ENCODE results near the gene FAM222B. TPM values are rescaled to one million over a fixed set of nuclear protein-coding genes. Genes with fewer than 3 reads are reported as not detected.
"Not testable (repeated sequence)": the region's sequence is repeated elsewhere in the genome, so short reads cannot be mapped to it uniquely, and the experiment has no call there.

FAM222B gene
- total and polyA plus RNA-seq, 4 donors = 2.8 to 5.4 (median 4.1) TPM

DNA sequence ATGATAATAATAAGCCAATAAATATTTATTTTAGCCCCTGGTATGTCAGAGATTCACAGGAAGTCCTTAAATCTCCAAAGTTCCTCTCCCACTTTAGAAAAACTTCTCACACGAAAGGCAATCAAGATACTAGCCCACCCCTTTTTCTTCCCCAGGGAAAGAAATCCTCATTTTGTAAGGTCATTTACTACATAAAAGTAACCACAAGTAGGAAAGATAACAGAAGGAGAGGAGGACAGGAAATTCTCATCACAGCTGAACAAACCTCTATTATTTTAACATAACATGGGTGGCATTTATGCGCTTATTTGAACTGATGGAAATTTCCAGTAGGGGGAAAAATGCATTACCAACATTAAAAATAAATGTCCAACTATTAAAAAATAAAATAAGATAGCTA, 3.4 kb downstream of the FAM222B start:
- H3K4me3 ChIP-seq (ENCODE audit: low read depth in 1 of 3, low read length in 3 of 3) = no peak overlapping the region
- no peak overlapping the region for H3K9ac ChIP-seq (ENCODE audit: low read depth in 1 of 2, low read length in 2 of 2)
- WGBS = 85% methylated on average over 2 of the region's 2 CpGs
- TF ChIP-seq ATF3 (IDR thresholded peaks at IDR 0.05) = no peak
- no peak for TF ChIP-seq CTCF (IDR thresholded peaks at IDR 0.05; ENCODE audit: low read depth, low read length, missing input control)
- TF ChIP-seq GABPA (IDR thresholded peaks at IDR 0.05 in 1 of 2, conservative IDR thresholded peaks at IDR 0.05 in 1 of 2) = no peak
- TF ChIP-seq HNF4A (conservative IDR thresholded peaks at IDR 0.05) = no peak
- H3K27me3 ChIP-seq (ENCODE audit: control insufficient read depth in 4 of 4, insufficient read depth in 4 of 4, low read length in 3 of 4) = no peaks in the 10 kb centered on the region
- no peaks in the 10 kb centered on the region for H3K9me3 ChIP-seq (ENCODE audit: control insufficient read depth in 4 of 4, low read length in 3 of 4)
- H3K27ac ChIP-seq (ENCODE audit: low read depth in 1 of 2, low read length in 2 of 2) = no peak overlapping the region
- peaks cover 3 to 14% (median 10%) of the 10 kb centered on the region in 4 donors for H3K4me1 ChIP-seq (ENCODE audit: control insufficient read depth in 4 of 4, insufficient read depth in 4 of 4, low read length in 3 of 4)
- H3K36me3 ChIP-seq (ENCODE audit: control insufficient read depth in 4 of 4, insufficient read depth in 3 of 4, low read depth in 1 of 4, low read length in 3 of 4) = peaks cover 0 to under 1% (median 0%) of the 10 kb centered on the region in 4 donors
- no peak for DNase-seq (ENCODE audit: low spot score)

- not testable (repeated sequence) for H3K36me3 ChIP-seq (ENCODE audit: control insufficient read depth in 4 of 4, insufficient read depth in 3 of 4, low read depth in 1 of 4, low read length in 3 of 4); H3K27me3 ChIP-seq (ENCODE audit: control insufficient read depth in 4 of 4, insufficient read depth in 4 of 4, low read length in 3 of 4); H3K9me3 ChIP-seq (ENCODE audit: control insufficient read depth in 4 of 4, low read length in 3 of 4); H3K27ac ChIP-seq (ENCODE audit: low read depth in 1 of 2, low read length in 2 of 2); DNase-seq (ENCODE audit: low spot score); H3K9ac ChIP-seq (ENCODE audit: low read depth in 1 of 2, low read length in 2 of 2); H3K4me3 ChIP-seq (ENCODE audit: low read depth in 1 of 3, low read length in 3 of 3); H3K4me1 ChIP-seq (ENCODE audit: control insufficient read depth in 4 of 4, insufficient read depth in 4 of 4, low read length in 3 of 4)
- WGBS = 95% methylated on average over 10 of the region's 10 CpGs
Measured at GRCh38 chr17:28836541-28836940, 6.0 kb downstream of the FAM222B start.

DNA sequence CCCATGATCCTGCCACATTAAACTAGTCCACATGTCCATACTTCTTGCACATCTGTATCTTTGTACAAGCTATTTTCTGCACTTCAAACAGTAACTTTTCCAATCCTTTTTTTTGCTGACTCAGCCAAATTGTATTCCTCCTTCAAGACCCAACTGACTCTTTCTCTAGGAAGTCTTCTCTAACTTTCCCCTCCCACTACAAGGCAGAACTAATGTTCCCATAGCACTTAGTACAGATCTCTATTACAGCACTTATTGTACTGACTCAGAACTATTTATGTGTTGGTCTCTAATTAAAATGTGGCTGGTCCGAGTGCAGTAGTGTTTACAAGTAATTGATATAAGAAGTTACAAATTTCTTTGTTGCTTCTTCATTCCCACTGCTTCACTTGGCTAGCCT, 8.2 kb downstream of the FAM222B start:
- no peak for DNase-seq (ENCODE audit: low spot score)
- peaks cover 0 to 6% (median 0%) of the 10 kb centered on the region in 4 donors for H3K36me3 ChIP-seq (ENCODE audit: control insufficient read depth in 4 of 4, insufficient read depth in 3 of 4, low read depth in 1 of 4, low read length in 3 of 4)
- H3K4me1 ChIP-seq (ENCODE audit: control insufficient read depth in 4 of 4, insufficient read depth in 4 of 4, low read length in 3 of 4) = no peaks in the 10 kb centered on the region
- H3K9me3 ChIP-seq (ENCODE audit: control insufficient read depth in 4 of 4, low read length in 3 of 4) = no peaks in the 10 kb centered on the region
- no peak overlapping the region for H3K4me3 ChIP-seq (ENCODE audit: low read depth in 1 of 3, low read length in 3 of 3)
- no peak overlapping the region for H3K9ac ChIP-seq (ENCODE audit: low read depth in 1 of 2, low read length in 2 of 2)
- TF ChIP-seq HNF4G (IDR thresholded peaks at IDR 0.05) = no peak
- H3K27ac ChIP-seq (ENCODE audit: low read depth in 1 of 2, low read length in 2 of 2) = no peak overlapping the region
- no peaks in the 10 kb centered on the region for H3K27me3 ChIP-seq (ENCODE audit: control insufficient read depth in 4 of 4, insufficient read depth in 4 of 4, low read length in 3 of 4)
- WGBS = 96% methylated on average over 1 of the region's 1 CpG

DNA sequence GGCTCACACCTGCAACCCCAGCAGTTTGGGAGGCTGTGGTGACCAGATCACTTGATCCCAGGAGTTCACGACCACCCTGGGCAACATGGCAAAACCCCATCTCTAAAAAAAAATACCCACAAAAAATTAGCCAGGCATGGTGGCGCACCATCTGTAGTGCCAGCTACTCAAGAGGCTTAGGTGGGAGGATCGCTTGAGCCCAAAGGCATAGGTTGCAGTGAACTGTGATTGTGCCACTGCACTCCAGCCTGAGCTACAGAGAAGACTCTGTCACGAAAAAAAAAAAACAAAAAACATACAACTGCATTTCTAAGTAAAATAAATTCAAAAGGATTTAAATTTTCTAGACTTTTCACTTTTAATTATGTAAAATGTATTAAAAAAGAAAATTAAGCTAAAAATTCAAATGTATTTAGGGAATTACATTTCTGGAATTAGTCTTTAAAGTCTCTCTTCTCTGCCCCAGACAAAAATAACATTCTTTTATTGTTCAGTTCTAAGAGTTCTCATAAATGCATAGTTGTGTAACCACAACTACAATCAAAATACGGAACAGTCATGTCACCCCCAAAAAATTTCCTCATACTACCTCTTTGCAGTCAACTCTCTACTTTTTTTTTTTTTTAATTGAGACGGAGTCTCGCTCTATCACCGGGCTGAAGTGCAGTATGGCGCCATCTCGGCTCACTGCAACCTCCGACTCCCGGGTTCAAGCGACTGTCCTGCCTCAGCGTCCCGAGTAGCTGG, 14.1 kb downstream of the FAM222B start:
- H3K27me3 ChIP-seq (ENCODE audit: control insufficient read depth in 4 of 4, insufficient read depth in 4 of 4, low read length in 3 of 4) = no peaks in the 10 kb centered on the region
- no peaks in the 10 kb centered on the region for H3K9me3 ChIP-seq (ENCODE audit: control insufficient read depth in 4 of 4, low read length in 3 of 4)
- no peak overlapping the region for H3K4me3 ChIP-seq (ENCODE audit: low read depth in 1 of 3, low read length in 3 of 3)
- no peak for DNase-seq (ENCODE audit: low spot score)
- no peaks in the 10 kb centered on the region for H3K4me1 ChIP-seq (ENCODE audit: control insufficient read depth in 4 of 4, insufficient read depth in 4 of 4, low read length in 3 of 4)
- TF ChIP-seq SP1 (IDR thresholded peaks at IDR 0.05) (no peak), GABPA (IDR thresholded peaks at IDR 0.05 in 1 of 2, conservative IDR thresholded peaks at IDR 0.05 in 1 of 2) (no peak), ATF3 (IDR thresholded peaks at IDR 0.05) (no peak), CTCF (IDR thresholded peaks at IDR 0.05; ENCODE audit: low read depth, low read length, missing input control) (no peak), JUND (IDR thresholded peaks at IDR 0.05) (no peak), MAX (IDR thresholded peaks at IDR 0.05) (no peak), ZBTB33 (IDR thresholded peaks at IDR 0.05) (no peak)
- H3K9ac ChIP-seq (ENCODE audit: low read depth in 1 of 2, low read length in 2 of 2) = no peak overlapping the region
- 96% methylated on average over 15 of the region's 15 CpGs for WGBS
- H3K27ac ChIP-seq (ENCODE audit: low read depth in 1 of 2, low read length in 2 of 2) = no peak overlapping the region
- H3K36me3 ChIP-seq (ENCODE audit: control insufficient read depth in 4 of 4, insufficient read depth in 3 of 4, low read depth in 1 of 4, low read length in 3 of 4) = peaks cover 0 to 3% (median 0%) of the 10 kb centered on the region in 4 donors

Data from liver (tissue), 9 donors.